ENCODE data around the gene CWC27.

GRCh38 chr5:64930672-64931318, 162.1 kb downstream of the CWC27 start:
- TF ChIP-seq CTCF (IDR thresholded peaks at IDR 0.05) (no peak), POLR2A (IDR thresholded peaks at IDR 0.05) (no peak)

Data from body of pancreas (tissue), 4 donors.